ENCODE data around the gene HOXA7. TPM values are rescaled to one million over a fixed set of nuclear protein-coding genes. Genes with fewer than 3 reads are reported as not detected.

The HOXA7 gene
- total RNA-seq, 1 donor: 3.6 TPM

DNA sequence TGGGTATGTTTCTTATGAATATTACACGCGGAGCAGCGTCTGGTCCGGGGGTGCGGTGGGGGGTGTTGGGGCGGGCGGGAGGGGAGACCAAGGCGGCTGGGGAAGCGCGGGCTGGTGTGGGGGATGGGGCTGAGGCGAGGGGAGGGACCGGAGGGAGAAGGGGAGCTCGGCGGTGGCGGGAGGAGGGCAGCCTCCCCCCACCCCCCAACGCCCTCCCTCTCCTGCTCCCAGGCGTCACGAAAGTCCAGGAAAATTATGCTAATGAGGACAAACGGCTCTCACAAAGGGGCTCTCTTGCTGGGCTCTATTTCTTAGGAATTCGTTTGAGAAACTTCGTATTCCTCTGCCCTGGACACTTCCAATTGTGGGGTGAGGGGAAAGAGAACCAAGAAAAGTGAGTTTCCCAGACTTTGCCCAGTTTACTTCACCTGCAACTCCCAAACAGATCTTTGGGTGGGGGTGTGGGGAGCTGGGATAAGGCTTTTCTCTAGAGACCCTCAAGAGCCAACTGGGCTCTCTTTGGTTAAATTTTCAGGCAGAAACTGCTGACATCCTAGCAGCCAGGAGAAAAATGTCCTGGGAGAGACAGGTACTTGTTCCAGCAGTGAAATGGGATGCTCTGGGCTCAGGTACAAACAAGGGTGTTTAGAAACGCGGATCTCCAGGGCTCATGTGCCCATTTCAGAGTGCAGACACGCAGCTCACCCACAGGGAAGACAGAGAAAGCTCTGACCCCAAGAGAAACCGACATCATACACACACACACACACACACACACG, 42.3 kb downstream of the HOXA7 start:
- peaks cover 22% of the 10 kb centered on the region for H3K79me2 ChIP-seq (ENCODE audit: insufficient read depth, low read length)
- H3K4me3 ChIP-seq (ENCODE audit: insufficient read depth, low read length): peak overlapping the region; percentile 65
- H3K27me3 ChIP-seq (ENCODE audit: insufficient read depth, low read length): no peaks in the 10 kb centered on the region
- H4K20me1 ChIP-seq (ENCODE audit: insufficient read depth, low read length): peaks cover 16% of the 10 kb centered on the region
- H2AFZ ChIP-seq (ENCODE audit: low read length): no peak overlapping the region
- peaks cover 46% of the 10 kb centered on the region for H3K4me1 ChIP-seq (ENCODE audit: insufficient read depth, low read length)
- no peaks in the 10 kb centered on the region for H3K9me3 ChIP-seq (ENCODE audit: low read depth, low read length)
- peaks cover 5% of the 10 kb centered on the region for H3K36me3 ChIP-seq (ENCODE audit: insufficient read depth, low read length)
- peak overlapping the region; percentile 78 for H3K27ac ChIP-seq (ENCODE audit: low read depth, low read length)
- TF ChIP-seq CTCF (IDR thresholded peaks at IDR 0.05; ENCODE audit: extremely low read depth, low read depth, low read length): no peak
- peak overlapping the region; percentile 77 for H3K4me2 ChIP-seq (ENCODE audit: insufficient read depth, low read length)
- DNase-seq (ENCODE audit: insufficient read length, low spot score, missing footprints): peak; percentile 94

DNA sequence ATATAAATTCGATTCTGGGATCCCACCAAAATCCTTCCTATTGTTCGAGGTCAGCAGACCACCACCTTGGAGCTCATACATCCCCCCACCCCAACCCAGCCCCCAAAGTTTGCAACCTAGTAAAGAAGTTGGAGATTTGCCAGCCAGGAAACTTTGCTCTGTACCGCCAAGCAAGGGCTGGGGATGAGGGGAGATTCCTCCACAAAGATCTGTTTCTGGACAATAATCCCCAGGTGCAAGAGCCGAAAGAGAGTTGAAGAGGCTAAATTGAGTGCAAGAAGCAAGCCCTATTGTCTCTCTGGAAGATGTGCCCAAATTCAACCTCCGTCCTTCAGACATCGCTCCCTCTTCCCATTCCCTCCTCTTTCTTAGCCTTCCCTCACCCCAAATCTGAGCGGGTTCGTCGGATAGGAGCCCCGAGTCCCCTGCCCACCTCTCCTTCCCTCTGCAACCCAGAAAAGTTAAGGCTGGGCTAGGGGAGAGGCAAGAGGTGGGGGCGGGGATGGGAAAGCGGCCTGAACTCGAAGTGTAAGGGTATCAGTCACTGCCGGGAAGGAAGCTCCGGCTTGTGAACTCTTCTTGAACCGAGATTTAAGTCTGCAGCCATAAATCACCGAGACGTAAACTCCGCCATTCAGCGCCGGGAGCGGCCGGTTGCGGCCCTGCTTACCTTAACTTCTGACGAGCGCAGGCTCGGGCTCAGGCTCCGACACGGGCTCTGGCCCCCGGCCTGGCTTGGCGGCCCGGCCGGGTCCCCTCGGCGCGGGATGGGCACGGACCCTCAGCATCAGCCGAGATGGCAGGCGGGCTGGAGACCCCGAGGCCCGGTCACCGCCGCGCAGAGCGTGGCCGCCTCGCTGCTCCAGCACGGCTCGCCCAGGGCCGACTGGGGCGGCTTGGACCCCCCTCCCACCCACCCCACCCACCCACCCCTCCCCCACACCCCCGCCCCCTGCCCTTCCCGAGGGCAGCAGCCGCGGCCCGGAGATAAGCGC, 43.2 kb downstream of the HOXA7 start:
- Histone ChIP-seq H3K27me3 (ENCODE audit: insufficient read depth, low read length) (no peaks in the 10 kb centered on the region), H3K36me3 (ENCODE audit: insufficient read depth, low read length) (peaks cover 4% of the 10 kb centered on the region), H2AFZ (ENCODE audit: low read length) (no peak overlapping the region), H4K20me1 (ENCODE audit: insufficient read depth, low read length) (peaks cover 16% of the 10 kb centered on the region), H3K4me2 (ENCODE audit: insufficient read depth, low read length) (peak overlapping the region; percentile 89), H3K4me3 (ENCODE audit: insufficient read depth, low read length) (peak overlapping the region; percentile 64), H3K27ac (ENCODE audit: low read depth, low read length) (peak overlapping the region; percentile 97), H3K9me3 (ENCODE audit: low read depth, low read length) (no peaks in the 10 kb centered on the region), H3K4me1 (ENCODE audit: insufficient read depth, low read length) (peaks cover 49% of the 10 kb centered on the region), H3K79me2 (ENCODE audit: insufficient read depth, low read length) (peaks cover 22% of the 10 kb centered on the region)
- TF ChIP-seq CTCF (IDR thresholded peaks at IDR 0.05; ENCODE audit: extremely low read depth, low read depth, low read length): no peak
- peak; percentile 85 for DNase-seq (ENCODE audit: insufficient read length, low spot score, missing footprints)

DNA sequence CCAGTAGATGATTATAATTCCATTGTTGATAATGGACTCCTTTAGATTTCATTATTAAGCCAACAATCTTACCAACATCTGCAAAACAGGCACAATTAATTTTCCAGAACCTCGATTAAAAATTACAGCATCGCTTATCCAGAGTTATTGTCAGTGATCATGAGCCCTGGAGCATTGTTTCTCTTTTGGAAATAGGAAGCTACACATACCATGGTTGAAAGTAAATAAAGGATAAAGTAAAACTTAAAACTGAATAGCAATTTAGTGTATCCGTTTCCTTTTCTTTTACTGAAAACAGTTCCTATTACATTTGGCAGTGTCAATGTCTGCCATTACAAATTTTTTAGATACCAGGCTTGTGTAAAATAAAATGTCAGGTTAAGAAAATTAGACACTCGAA, 44.1 kb downstream of the HOXA7 start:
- Histone ChIP-seq H3K79me2 (ENCODE audit: insufficient read depth, low read length) (peaks cover 22% of the 10 kb centered on the region), H3K4me2 (ENCODE audit: insufficient read depth, low read length) (peak overlapping the region; percentile 89), H3K4me3 (ENCODE audit: insufficient read depth, low read length) (peak overlapping the region; percentile 3), H3K4me1 (ENCODE audit: insufficient read depth, low read length) (peaks cover 49% of the 10 kb centered on the region), H3K36me3 (ENCODE audit: insufficient read depth, low read length) (peaks cover 4% of the 10 kb centered on the region), H3K9me3 (ENCODE audit: low read depth, low read length) (no peaks in the 10 kb centered on the region), H3K27ac (ENCODE audit: low read depth, low read length) (peak overlapping the region; percentile 97), H3K27me3 (ENCODE audit: insufficient read depth, low read length) (no peaks in the 10 kb centered on the region), H4K20me1 (ENCODE audit: insufficient read depth, low read length) (peaks cover 13% of the 10 kb centered on the region), H2AFZ (ENCODE audit: low read length) (no peak overlapping the region)
- no peak for TF ChIP-seq CTCF (IDR thresholded peaks at IDR 0.05; ENCODE audit: extremely low read depth, low read depth, low read length)
- DNase-seq (ENCODE audit: insufficient read length, low spot score, missing footprints): peak; percentile 84
